Right lung (tissue), 5 donors: ENCODE data around the gene UNC5A. TPM values are rescaled to one million over a fixed set of nuclear protein-coding genes. Genes with fewer than 3 reads are reported as not detected.

Source experiments
- DNase-seq, 2 donors: peaks; one replicate each; pipeline ENCODE4 v3.0.0-alpha.2; 2013
- polyA plus RNA-seq, 5 donors: library from polyadenylated mRNA; unstranded; fragments of 120-200 nt; gene quantifications; one replicate each; pipeline versions ENCODE4 v1.2.1 to v1.2.3, GENCODE V29; 2013; ENCODE audit warnings: inconsistent platforms in 1 of 5, low replicate concordance in 1 of 5; ENCODE audit not compliant: insufficient read length in 5 of 5, insufficient read depth in 1 of 5

The UNC5A gene
- polyA plus RNA-seq, 5 donors = 0.57 to 1.8 (median 0.78) TPM

- no peak for DNase-seq
These were observed 36.2 kb downstream of the UNC5A start for GRCh38 chr5:176846335-176847140.

GRCh38 chr5:176847148-176847547 is 36.8 kb downstream of the UNC5A start:
- DNase-seq = no peak

GRCh38 chr5:176847726-176848290 is 37.4 kb downstream of the UNC5A start:
- no peak for DNase-seq

GRCh38 chr5:176848651-176849050 is 38.3 kb downstream of the UNC5A start:
- no peak for DNase-seq

- DNase-seq = no peak
These were observed 39.4 kb downstream of the UNC5A start for GRCh38 chr5:176849611-176850227.

GRCh38 chr5:176850371-176851245 is 40.2 kb downstream of the UNC5A start:
- DNase-seq = no peak

GRCh38 chr5:176851380-176851779 is 41.0 kb downstream of the UNC5A start:
- no peak for DNase-seq

GRCh38 chr5:176851871-176852658 is 41.7 kb downstream of the UNC5A start:
- no peak for DNase-seq

- DNase-seq = no peak
These were observed 42.9 kb downstream of the UNC5A start for GRCh38 chr5:176853151-176853778.

GRCh38 chr5:176854164-176854563 is 43.8 kb downstream of the UNC5A start:
- DNase-seq = no peak

GRCh38 chr5:176855598-176855997 is 45.2 kb downstream of the UNC5A start:
- DNase-seq = no peak

- no peak for DNase-seq
These were observed 46.4 kb downstream of the UNC5A start for GRCh38 chr5:176856746-176857145.

- DNase-seq = no peak
These were observed 47.0 kb downstream of the UNC5A start for GRCh38 chr5:176857216-176857893.

- DNase-seq = no peak
These were observed 47.5 kb downstream of the UNC5A start for GRCh38 chr5:176857894-176858273.

GRCh38 chr5:176859916-176860315 is 49.6 kb downstream of the UNC5A start:
- DNase-seq = no peak

GRCh38 chr5:176860381-176860780 is 50.0 kb downstream of the UNC5A start:
- no peak for DNase-seq

GRCh38 chr5:176861276-176861675 is 50.9 kb downstream of the UNC5A start:
- DNase-seq = no peak

- no peak for DNase-seq
These were observed 52.1 kb downstream of the UNC5A start for GRCh38 chr5:176862330-176862995.

- DNase-seq = no peak
These were observed 52.8 kb downstream of the UNC5A start for GRCh38 chr5:176863041-176863764.
